Epithelial cell of esophagus (primary cell): ENCODE measurements around the gene PCK1.
"Not testable (repeated sequence)": the region's sequence is repeated elsewhere in the genome, so short reads cannot be mapped to it uniquely, and the experiment has no call there.

Source experiments
- DNase-seq: peaks from one replicate; pipeline ENCODE4 v3.0.0; 2010; ENCODE audit warnings: low read depth
- H3K4me3 ChIP-seq: 2 replicates; pipeline ENCODE4 v1.5.1; 2011; ENCODE audit warnings: mild to moderate bottlenecking, low read length, control low read depth
- TF ChIP-seq, protein P1 (sequence below): IDR thresholded peaks from 2 replicates; pipeline ENCODE4 v1.5.1; 2011; ENCODE audit warnings: low read depth, mild to moderate bottlenecking, low read length, control low read depth, inconsistent platforms; ENCODE audit not compliant: insufficient read depth; ENCODE audit errors: missing control alignments

The PCK1 gene

DNA sequence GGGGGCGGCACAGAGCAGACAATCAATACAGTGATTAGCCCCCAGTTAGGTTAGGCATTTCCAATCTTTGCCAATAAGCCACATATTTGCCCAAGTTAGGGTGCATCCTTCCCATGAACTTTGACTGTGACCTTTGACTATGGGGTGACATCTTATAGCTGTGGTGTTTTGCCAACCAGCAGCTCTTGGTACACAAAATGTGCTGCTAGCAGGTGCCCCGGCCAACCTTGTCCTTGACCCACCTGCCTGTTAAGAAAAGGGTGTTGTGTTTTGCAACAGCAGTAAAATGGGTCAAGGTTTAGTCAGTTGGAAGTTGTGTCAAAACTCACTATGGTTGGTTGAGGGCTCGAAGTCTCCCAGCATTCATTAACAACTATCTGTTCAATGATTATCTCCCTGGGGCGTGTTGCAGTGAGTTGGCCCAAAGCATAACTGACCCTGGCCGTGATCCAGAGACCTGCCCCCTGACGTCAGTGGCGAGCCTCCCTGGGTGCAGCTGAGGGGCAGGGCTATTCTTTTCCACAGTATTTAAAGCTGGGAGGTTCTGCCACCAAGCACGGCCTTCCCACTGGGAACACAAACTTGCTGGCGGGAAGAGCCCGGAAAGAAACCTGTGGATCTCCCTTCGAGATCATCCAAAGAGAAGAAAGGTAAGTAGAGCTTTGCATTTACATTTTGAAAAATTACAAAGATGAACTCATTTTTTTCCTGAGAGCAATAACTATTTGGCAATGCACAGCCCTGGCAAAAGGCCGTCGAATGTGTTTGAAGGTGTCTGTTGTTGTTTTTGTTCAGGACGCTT, at the start of gene PCK1:
PCK1 (plus strand) TSS at position 557 of the 802 bp plus-strand sequence. CDS start 302 bp downstream, outside the sequence.
- TF ChIP-seq, protein P1, sequence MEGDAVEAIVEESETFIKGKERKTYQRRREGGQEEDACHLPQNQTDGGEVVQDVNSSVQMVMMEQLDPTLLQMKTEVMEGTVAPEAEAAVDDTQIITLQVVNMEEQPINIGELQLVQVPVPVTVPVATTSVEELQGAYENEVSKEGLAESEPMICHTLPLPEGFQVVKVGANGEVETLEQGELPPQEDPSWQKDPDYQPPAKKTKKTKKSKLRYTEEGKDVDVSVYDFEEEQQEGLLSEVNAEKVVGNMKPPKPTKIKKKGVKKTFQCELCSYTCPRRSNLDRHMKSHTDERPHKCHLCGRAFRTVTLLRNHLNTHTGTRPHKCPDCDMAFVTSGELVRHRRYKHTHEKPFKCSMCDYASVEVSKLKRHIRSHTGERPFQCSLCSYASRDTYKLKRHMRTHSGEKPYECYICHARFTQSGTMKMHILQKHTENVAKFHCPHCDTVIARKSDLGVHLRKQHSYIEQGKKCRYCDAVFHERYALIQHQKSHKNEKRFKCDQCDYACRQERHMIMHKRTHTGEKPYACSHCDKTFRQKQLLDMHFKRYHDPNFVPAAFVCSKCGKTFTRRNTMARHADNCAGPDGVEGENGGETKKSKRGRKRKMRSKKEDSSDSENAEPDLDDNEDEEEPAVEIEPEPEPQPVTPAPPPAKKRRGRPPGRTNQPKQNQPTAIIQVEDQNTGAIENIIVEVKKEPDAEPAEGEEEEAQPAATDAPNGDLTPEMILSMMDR = no peak
- H3K4me3 ChIP-seq = no peak within 1 kb of the TSS
- no peak for DNase-seq

DNA sequence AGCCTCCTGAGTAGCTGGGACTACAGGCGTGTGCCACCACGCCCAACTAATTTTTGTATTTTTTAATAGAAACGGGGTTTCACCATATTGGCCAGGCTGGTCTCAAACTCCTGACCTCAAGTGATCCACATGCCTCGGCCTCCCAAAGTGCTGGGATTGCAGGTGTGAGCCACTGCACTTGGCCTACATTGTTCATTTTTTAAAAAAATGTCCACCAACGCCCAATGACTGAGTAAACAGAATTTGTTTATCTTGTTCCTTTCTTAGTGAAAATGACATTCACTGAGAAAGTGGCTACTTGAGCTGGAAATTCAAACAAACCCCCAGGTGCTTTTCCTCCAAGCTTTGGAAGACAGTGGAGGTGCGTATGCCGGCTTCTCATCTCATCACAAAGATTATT, 49.2 kb upstream of the PCK1 start:
- not testable (repeated sequence) for H3K4me3 ChIP-seq, DNase-seq

DNA sequence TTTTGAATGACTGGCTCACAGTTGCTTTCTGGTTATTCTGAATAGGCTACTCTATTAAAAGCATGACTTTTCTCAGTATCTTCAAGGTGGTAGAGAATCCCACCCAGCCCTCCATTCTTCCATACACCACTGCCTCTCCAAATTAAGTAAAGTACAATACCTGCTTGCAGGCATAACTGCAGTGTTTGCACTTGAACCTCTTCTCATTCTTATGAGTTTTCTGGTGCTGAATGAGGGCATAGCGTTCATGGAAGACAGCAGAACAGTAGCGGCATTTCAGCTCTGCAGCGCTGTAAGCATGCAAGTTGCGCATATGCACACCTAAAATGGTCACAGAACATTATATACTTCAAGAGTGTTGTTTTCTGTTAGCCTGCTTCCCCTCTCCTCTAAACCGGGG, 48.5 kb upstream of the PCK1 start:
- H3K4me3 ChIP-seq = no peak overlapping the region
- no peak for DNase-seq
- TF ChIP-seq, protein P1 = no peak

DNA sequence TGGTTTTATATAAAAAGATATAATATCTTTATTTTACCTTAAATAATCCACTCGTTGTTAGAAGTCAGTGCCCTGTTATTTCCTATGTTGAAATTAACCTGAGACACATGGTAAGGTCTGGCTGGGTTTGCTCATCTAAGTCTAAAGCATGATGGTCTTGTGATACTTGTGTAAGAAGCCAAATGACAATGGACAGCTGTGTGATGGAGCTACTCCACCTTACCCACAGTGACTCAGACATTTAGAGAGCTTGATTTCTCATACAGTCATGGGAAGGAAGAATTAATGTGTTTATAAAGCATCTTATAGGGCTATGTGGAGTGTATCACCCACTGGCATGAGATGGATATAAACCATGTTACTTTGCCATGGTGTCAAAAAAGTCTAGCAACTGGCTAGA, 47.7 kb upstream of the PCK1 start:
- TF ChIP-seq, protein P1 = no peak
- peak; percentile 17 for DNase-seq
- no peak overlapping the region for H3K4me3 ChIP-seq

DNA sequence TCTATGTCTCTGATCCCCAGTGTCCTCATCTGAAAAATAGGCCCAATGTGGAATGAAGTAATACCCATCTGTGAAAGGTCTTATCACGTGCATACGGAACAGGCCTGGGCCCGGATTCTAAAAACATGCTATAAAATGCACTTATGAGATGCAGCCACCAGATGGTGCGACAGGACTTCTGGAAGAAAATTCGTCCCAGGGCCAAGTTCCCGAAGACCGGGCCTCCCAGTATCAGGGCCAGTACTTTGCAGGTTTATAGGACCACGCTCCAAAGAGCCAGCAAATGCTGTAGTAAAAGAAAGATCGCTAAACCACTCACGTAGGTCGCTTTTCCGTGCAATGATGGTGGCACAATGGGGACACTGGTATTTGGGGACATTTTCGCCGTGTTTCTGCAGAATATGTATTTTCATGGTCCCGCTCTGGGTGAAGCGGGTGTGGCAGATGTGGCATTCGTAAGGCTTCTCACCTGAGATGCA, 46.6 kb upstream of the PCK1 start:
- TF ChIP-seq, protein P1 = peak; percentile 78
- peak; percentile 70 for DNase-seq
- no peak overlapping the region for H3K4me3 ChIP-seq

DNA sequence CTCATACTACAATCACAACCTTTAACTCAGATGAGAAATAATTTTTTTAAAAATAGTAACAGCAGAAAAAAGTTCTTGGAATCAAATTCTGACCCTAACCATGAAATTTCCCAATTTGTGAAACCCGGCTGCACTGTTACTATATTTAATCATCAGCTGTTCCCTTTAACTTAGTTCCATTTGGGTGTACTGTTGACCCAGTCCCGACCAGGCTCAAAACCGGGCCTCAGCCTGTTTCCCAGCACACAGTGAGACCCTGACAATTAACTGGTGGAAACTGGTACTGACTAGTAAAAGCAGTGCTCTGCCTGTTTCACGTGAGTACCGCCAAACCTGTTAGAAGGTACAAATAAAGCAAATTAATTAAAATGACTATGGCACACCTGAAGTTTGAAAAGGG, 43.0 kb upstream of the PCK1 start:
- DNase-seq = no peak
- TF ChIP-seq, protein P1 = no peak

DNA sequence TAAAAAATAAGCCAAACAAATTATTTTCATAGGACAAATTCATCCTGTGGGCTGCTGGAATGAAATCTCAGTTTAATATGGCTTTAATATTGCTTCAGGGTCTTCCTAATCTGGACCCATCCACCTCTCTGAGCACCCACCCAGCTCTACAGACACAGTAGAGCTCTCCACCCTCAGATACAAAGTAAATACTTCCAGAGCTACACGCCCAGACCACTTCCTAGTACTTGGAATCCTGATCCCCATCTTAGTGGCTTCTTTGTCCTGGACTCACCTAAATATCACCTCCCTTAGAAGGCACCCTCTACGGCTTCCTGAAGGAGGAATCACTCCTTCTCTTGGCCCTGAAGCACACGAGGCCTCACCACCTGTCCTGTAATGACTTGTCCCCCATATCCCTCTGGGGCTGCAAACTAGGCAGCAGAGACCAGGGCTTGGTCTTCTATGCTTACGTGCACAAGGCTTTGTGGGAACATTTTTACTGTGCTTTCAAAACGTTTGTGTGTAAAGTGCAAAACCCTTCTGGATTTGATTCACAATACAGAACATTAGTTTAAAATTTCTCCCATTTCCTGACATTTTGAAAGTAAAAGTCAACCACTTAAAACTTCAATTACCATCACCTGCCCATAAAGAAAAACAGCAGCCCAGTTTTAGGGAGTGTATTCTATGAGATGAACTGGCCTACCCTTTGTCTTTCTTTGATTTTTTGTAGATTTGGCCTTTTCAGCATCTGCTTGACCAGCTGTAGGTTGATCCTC, 38.4 kb upstream of the PCK1 start:
- H3K4me3 ChIP-seq = no peak overlapping the region
- TF ChIP-seq, protein P1 = no peak
- no peak for DNase-seq

More for the DNA sequence above, 43.0 kb upstream of the PCK1 start:
- no peak overlapping the region for H3K4me3 ChIP-seq
